HCT116 (cell line): Measurements from ENCODE around the gene FCMR. TPM values are rescaled to one million over a fixed set of nuclear protein-coding genes. Genes with fewer than 3 reads are reported as not detected.

ENCODE experiments used
- ATAC-seq: fragments of 200-7000 bp; cut with Tn5 transposase; 2 replicates; pipeline ENCODE4 v1.9.1; 2020; ENCODE audit warnings: mild to moderate bottlenecking, moderate library complexity
- BruUV-seq: library from RNA; stranded (reverse); fragments of 400-500 nt; replicated peaks from 2 replicates; lab custom pipeline; 2021; lab: Mats Ljungman, UMichigan
- CTCF ChIA-PET: fragments of 300-600 bp; sonication (Branson Sonifier 250); formaldehyde crosslinking; loops from one replicate; lab custom pipeline; 2021; ENCODE audit warnings: antibody characterized with exemption; lab: Charles Lee
- POLR2A ChIA-PET: fragments of 300-600, 350-600 bp; sonication (Branson Sonifier 250); formaldehyde crosslinking; loops from one replicate; lab custom pipeline; 2021; ENCODE audit warnings: antibody characterized with exemption; lab: Charles Lee
- RAD21 ChIA-PET, 2 experiments: fragments of 300-600 bp; sonication (Branson Sonifier 250); formaldehyde crosslinking; loops; one replicate each; lab custom pipeline; 2023; ENCODE audit warnings: low total read pairs in 2 of 2; ENCODE audit not compliant: uncharacterized antibody in 2 of 2, unreplicated experiment in 2 of 2, low non-redundant PET in 1 of 2; lab: Charles Lee
- DNase-seq: peaks from one replicate; pipeline ENCODE4 v3.0.0-alpha.2; 2010; ENCODE audit warnings: low read depth, low spot score
- H2AFZ ChIP-seq: fragments of 200-600 bp; shearing (Covaris generic), sonication (generic); 2 replicates; pipeline ENCODE4 v1.6.1; 2017; ENCODE audit warnings: low read depth, mixed run types, mixed read lengths, antibody characterized with exemption, low read length; ENCODE audit not compliant: poor library complexity, severe bottlenecking
- H3K27ac ChIP-seq: 2 replicates; pipeline ENCODE4 v1.5.1; 2012; ENCODE audit warnings: low read depth, low read length
- H3K27me3 ChIP-seq: fragments of 200-600 bp; sonication (generic); 2 replicates; pipeline ENCODE4 v1.6.1; 2016; ENCODE audit warnings: mixed run types, low read length, mixed read lengths; ENCODE audit not compliant: insufficient read depth
- H3K36me3 ChIP-seq, 2 experiments: fragments of 200-500 bp in 1 of 2; fragments of 200-600 bp in 1 of 2; sonication (Bioruptor generic) in 1 of 2; sonication (generic) in 1 of 2; 2 replicates each; pipeline versions ENCODE4 v1.5.1 to v1.6.1; 2014 to 2016; ENCODE audit warnings: low read length in 2 of 2, inconsistent platforms in 1 of 2, mixed read lengths in 1 of 2, mixed run types in 1 of 2; ENCODE audit not compliant: insufficient read depth in 2 of 2, control insufficient read depth in 1 of 2
- H3K4me1 ChIP-seq, 2 experiments: fragments of 200-600 bp in 1 of 2; sonication (generic) in 1 of 2; 2 replicates each; pipeline versions ENCODE4 v1.5.1 to v1.6.1; 2012 to 2017; ENCODE audit warnings: low read length in 2 of 2, inconsistent platforms in 1 of 2, mild to moderate bottlenecking in 1 of 2, mixed read lengths in 1 of 2, mixed run types in 1 of 2, moderate library complexity in 1 of 2; ENCODE audit not compliant: insufficient read depth in 2 of 2, control insufficient read depth in 1 of 2
- H3K4me2 ChIP-seq: fragments of 200-600 bp; sonication (generic); 2 replicates; pipeline ENCODE4 v1.6.1; 2017; ENCODE audit warnings: mixed run types, low read length, mixed read lengths
- H3K4me3 ChIP-seq, 2 experiments: fragments of 200-600 bp in 1 of 2; sonication (generic) in 1 of 2; replicated peaks in 1 of 2; 2 replicates each; pipeline ENCODE4 v1.5.1; 2011 to 2016; ENCODE audit warnings: low read length in 2 of 2, control low read depth in 1 of 2, low read depth in 1 of 2, mild to moderate bottlenecking in 1 of 2, mixed read lengths in 1 of 2, mixed run types in 1 of 2
- H3K79me2 ChIP-seq: fragments of 200-600 bp; sonication (generic); 2 replicates; pipeline ENCODE4 v1.6.1; 2017; ENCODE audit warnings: mild to moderate bottlenecking, mixed run types, low read length, moderate library complexity, mixed read lengths; ENCODE audit not compliant: insufficient read depth
- H3K9ac ChIP-seq: fragments of 200-600 bp; sonication (generic); 2 replicates; pipeline ENCODE4 v1.6.1; 2016; ENCODE audit warnings: low read length, mixed read lengths
- H3K9me2 ChIP-seq: fragments of 200-600 bp; sonication (generic), shearing (Covaris generic); 2 replicates; pipeline ENCODE4 v1.6.1; 2017; ENCODE audit warnings: mixed run types, mild to moderate bottlenecking, moderate library complexity; ENCODE audit not compliant: insufficient read depth
- H3K9me3 ChIP-seq, 2 experiments: fragments of 200-500 bp in 1 of 2; fragments of 200-600 bp in 1 of 2; sonication (Bioruptor generic) in 1 of 2; sonication (generic) in 1 of 2; 2 replicates each; pipeline ENCODE4 v1.6.1; 2014 to 2017; ENCODE audit warnings: low read length in 2 of 2, mixed read lengths in 2 of 2, inconsistent platforms in 1 of 2, low read depth in 1 of 2, mild to moderate bottlenecking in 1 of 2, mixed run types in 1 of 2, moderate library complexity in 1 of 2; ENCODE audit not compliant: control insufficient read depth in 1 of 2, insufficient read depth in 1 of 2
- H4K20me1 ChIP-seq: fragments of 200-600 bp; sonication (generic), shearing (Covaris generic); 2 replicates; pipeline ENCODE4 v1.6.1; 2017; ENCODE audit warnings: mixed run types, mild to moderate bottlenecking, moderate library complexity; ENCODE audit not compliant: insufficient read depth
- CBX3 ChIP-seq: IDR thresholded peaks from 2 replicates; pipeline ENCODE4 v1.6.1; 2012; ENCODE audit warnings: low read depth
- EZH2 ChIP-seq: fragments of 200-600 bp; sonication (generic); IDR thresholded peaks from 2 replicates; pipeline ENCODE4 v1.6.1; 2017; ENCODE audit warnings: antibody characterized with exemption, mixed run types
- EZH2phosphoT487 ChIP-seq: fragments of 200-600 bp; IDR thresholded peaks from 2 replicates; pipeline ENCODE4 v1.6.1; 2018; ENCODE audit warnings: antibody characterized with exemption, borderline replicate concordance
- FOSL1 ChIP-seq: IDR thresholded peaks from 2 replicates; pipeline ENCODE4 v1.6.1; 2012; ENCODE audit warnings: low read depth
- POLR2A ChIP-seq: IDR thresholded peaks from 2 replicates; pipeline ENCODE4 v1.7.0; 2011; ENCODE audit warnings: borderline replicate concordance; ENCODE audit not compliant: insufficient read depth, insufficient read length; ENCODE audit errors: extremely low read depth
- RAD21 ChIP-seq: IDR thresholded peaks from 2 replicates; pipeline ENCODE4 v1.6.1; 2012; ENCODE audit warnings: low read depth, mild to moderate bottlenecking
- REST ChIP-seq: IDR thresholded peaks from 2 replicates; pipeline ENCODE4 v1.6.1; 2012; ENCODE audit warnings: low read depth
- SIN3A ChIP-seq: IDR thresholded peaks from 2 replicates; pipeline ENCODE4 v1.6.1; 2012; ENCODE audit warnings: low read depth
- SRF ChIP-seq: IDR thresholded peaks from 2 replicates; pipeline ENCODE4 v1.6.1; 2012; ENCODE audit warnings: low read depth
- TCF7L2 ChIP-seq: IDR thresholded peaks from 2 replicates; pipeline ENCODE4 v1.7.0; 2011; ENCODE audit warnings: borderline replicate concordance, inconsistent platforms; ENCODE audit not compliant: insufficient read depth, insufficient read length; ENCODE audit errors: extremely low read depth
- intact Hi-C: fragments of 100-400 bp; cut with micrococcal nuclease; formaldehyde crosslinking; loops from 2 replicates; pipeline ENCODE4 v1.10.0; 2022
- total RNA-seq: library from RNA; stranded (reverse); gene quantifications from one replicate; pipeline ENCODE4 v1.2.1, GENCODE V29; 2021; ENCODE audit not compliant: unreplicated experiment

FCMR gene
- total RNA-seq, 1 experiment from 2014 or later = 0.61 TPM

DNA sequence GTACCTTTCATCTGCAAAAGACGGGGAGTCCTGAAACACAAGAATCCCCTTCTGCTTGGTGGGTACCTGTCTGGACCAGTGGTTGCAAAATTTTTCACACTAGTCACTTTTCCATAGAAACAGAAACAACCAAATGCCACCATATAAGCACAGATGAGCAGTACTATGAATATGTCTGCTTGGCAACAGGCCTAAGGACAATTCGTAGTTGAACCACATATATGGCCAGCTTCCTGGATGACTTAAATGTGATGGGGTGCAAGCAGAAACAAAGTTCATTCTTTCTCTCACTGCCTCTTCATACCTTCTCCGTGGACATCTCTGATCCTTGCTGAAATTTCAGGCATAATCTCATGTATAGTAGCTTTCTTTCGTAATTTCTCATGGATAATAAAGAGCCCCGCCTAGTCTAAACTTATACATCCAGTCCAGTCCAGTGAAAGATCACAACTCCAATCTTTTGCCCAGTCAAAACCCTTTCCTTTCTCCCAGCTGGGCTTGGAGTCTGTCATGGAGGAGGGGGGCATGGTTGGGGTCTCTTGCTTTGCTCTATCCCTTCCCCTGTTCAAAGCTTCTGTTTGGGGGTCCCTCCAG lies 41.5 kb upstream of the FCMR start:
- ATAC-seq (no peak), DNase-seq (no peak)
- ChIA-PET RAD21 (no interaction called here), POLR2A (no interaction called here), CTCF (no interaction called here)
- intact Hi-C loops = no loop called here
- no TSS peak for BruUV-seq
- Histone ChIP-seq H3K9ac (no peak overlapping the region), H3K4me3 (no peak overlapping the region), H3K9me2 (no peaks in the 10 kb centered on the region), H3K36me3 (no peaks in the 10 kb centered on the region), H3K27ac (no peak overlapping the region), H3K79me2 (no peaks in the 10 kb centered on the region), H2AFZ (no peak overlapping the region), H4K20me1 (no peaks in the 10 kb centered on the region), H3K27me3 (no peaks in the 10 kb centered on the region), H3K4me1 (no peaks in the 10 kb centered on the region), H3K9me3 (no peaks in the 10 kb centered on the region), H3K4me2 (no peak overlapping the region)
- no peak for TF ChIP-seq SIN3A
- TF ChIP-seq CBX3 = no peak
- no peak for TF ChIP-seq RAD21
- TF ChIP-seq EZH2 = no peak
- TF ChIP-seq TCF7L2 = no peak
- TF ChIP-seq EZH2phosphoT487 = no peak
- TF ChIP-seq POLR2A = no peak
- TF ChIP-seq SRF = no peak
- TF ChIP-seq REST = no peak
- TF ChIP-seq FOSL1 = no peak
